Renal cortex interstitium (tissue), 11 donors: ENCODE measurements around the gene IGSF23. TPM values are rescaled to one million over a fixed set of nuclear protein-coding genes. Genes with fewer than 3 reads are reported as not detected.
"Not testable (repeated sequence)": the region's sequence is repeated elsewhere in the genome, so short reads cannot be mapped to it uniquely, and the experiment has no call there.

ENCODE experiments used
- DNase-seq, 11 donors: peaks; one replicate each; pipeline ENCODE4 v3.0.0-alpha.2; 2013; ENCODE audit warnings: low read depth in 9 of 11, low spot score in 4 of 11; ENCODE audit errors: extremely low read depth in 1 of 11
- polyA plus RNA-seq, 3 donors: library from polyadenylated mRNA; unstranded; fragments of 120-200 nt; gene quantifications; one replicate each; pipeline ENCODE4 v1.2.1, GENCODE V29; 2013; ENCODE audit not compliant: insufficient read length in 3 of 3

The IGSF23 gene
- polyA plus RNA-seq, 3 donors: 0.83 to 2.4 (median 0.92) TPM

DNA sequence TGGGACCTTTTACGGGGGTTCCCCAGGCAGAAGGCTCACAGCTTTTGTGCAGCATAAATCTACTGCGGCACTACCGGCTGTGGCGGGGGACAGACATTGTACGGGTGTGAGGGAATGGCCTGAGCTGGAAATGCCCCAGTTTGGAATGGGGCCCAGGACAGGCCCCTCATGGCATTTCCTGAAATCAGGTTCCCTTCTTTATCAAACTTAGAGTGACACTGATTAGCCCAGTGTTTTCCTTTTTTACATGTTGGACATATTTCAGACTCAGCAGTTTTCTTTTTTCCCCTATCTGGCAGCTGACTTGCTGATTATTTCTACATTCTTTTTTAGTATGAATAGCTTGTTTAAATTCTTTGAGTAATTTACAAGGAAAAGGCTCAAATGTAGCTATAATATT lies 20.7 kb downstream of the IGSF23 start:
- DNase-seq: not testable (repeated sequence)

DNA sequence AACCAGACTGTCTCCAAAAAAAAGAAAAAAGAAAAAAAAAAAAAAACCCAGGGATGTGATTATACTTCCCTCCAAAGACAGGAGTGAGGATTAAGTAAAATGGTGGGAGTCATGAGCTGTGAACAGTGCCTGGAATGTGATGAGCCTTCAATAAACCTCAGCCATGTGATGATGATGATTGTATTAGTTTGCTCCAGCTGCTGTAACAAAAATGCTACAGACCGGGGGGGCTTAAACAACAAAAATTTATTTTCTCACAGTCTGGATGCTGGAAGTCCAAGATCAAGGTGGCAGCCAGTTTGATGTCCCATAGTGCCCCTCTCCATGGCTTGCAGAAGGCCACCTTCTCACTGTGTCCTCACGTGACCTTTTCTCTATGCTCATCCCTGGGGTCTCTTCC lies 21.4 kb downstream of the IGSF23 start:
- DNase-seq: no peak

DNA sequence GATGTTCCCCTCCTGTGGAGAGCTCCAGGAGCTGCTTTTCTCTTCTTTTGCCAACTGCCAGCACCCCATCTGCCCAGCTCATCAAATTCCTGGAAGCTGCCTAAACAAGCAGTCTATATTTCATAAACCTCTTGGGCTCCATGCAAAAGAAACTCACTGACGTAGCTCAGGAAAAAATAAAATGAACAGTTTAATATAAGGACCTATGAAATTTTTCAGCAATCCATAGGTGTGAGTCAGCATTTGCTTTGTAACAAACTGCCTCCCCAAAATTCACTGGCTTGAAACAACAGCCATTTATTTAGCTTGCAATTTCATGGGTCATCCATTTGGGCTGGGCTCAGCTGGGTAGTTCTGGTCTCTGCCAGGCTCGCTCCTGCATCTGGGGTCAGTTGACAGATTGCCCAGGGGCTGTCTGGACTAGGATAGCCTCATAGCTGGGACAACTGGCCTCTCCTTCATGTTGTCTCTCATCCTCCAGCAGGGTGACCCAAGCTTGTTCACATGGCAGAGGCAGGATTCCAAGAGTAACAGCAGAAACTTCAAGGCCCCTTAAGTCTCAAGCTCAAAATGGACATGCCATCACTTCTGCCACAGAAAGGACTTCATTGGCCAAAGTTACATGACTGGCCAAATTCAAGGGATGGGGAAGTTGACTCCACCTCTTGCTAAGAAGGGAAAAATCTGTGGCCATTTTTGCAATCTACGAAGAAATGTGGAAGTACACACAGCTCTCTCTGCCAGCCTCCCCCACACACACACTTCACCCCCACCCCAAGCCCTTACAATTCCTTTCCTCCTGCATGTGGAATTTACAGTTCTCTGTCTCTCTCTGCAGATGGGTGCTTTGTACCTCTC lies 22.4 kb downstream of the IGSF23 start:
- DNase-seq: no peak

DNA sequence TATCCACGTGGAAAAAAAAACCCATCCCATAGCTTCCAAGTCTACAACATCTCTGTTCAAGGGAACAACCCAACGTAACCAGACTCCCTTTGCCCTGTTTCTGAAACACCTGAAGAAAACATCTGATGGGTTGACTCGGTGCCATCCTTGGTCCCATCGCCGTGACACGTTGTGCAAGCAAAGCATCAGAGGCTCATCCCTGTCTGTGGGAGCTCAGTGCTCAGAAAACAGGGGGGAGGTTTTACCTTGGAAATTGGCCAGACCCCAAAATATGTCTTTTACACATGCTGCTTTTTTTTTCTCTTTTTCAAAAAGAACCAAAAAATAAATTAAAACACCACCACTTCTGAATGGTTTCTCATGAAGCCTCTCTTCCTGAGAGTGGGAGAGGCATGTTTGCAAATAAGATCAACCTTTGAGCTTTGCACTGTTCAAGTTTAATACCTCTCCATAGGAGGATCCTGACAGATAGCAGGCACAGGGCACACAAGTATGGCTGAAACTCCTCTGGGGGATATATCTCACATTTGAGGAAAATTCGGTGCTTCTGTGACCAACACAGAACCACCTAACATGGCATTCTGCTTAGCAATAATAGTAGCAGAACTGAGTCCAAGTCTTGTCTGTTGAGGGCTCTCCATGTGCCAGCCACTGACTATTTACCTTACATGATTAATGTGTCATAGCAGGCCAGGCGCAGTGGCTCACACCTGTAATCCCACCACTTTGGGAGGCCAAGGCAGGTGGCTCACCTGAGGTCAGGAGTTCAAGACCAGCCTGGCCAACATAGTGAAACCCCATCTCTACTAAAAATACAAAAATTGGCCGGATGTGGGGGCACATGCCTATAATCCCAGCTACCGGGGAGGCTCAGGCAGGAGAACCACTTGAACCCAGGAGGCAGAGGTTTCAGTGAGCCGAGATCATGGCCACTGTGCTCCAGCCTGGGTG lies 23.4 kb downstream of the IGSF23 start:
- no peak for DNase-seq

DNA sequence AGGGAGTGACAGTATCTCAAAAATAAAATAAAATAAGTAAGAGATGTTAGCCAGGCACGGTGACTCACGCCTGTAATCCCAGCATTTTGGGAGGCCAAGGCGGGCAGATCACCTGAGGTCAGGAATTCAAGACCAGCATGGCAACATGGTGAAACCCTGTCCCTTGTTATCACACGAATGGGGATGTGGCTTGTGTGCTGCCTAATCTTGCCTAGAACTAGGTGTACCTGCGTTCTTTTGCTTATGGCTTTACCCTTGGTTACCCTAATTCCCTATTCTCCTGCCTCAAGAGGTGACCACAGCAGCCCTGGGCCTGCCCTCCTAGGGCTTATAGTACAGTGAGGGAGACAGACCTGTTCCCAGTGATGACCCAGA lies 24.0 kb downstream of the IGSF23 start:
- no peak for DNase-seq

DNA sequence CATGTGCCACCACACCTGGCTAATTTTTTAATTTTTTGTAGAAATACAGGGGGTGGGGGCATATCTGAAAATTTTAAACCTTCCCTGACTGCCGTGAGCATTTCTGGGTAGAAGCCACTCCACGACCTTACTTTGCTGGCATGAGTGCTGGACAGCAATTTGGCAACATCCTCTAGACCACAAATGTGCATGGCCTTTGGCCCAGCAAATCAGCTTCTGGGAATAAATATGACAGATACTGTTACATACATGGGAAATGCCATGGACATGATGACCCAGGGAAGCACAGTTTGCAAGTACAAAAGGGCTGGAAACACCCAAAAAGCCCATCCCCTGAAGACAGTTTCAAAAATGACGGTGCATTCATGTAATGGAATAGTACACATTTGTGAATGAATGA lies 27.2 kb downstream of the IGSF23 start:
- no peak for DNase-seq

DNA sequence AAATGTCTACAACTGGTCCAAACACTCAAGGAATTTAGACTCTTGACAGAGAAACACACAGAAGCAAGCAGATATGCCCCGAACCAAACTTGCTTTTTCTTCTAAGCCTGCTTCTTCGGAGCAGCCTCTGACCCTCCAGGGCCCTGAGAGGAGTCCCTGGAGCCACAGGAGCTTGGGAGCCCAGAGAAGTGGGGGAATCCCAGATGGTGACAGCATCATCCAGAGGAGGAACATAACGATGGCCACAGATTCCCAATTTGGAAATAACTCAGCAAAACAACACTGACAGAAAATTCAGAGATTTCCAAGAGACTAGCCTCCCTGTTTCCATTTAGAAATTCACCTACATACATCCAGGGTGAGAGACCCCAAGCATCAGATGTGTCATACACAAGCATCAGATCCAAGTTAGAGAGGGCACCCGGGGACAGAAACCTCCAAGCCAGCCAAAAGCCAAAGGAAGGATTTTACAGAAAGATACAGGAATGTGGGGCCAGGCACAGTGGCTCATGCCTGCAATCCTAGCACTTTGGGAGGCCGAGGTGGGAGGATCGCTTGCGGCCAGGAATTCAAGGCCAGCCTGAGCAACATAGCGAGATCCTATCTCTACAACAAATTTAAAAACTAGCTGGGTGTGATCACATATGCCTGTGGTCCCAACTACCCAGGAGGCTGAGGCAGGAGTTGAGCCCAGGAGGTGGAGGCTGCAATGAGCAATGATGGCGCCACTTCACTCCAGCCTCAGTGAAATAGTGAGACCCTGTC lies 28.3 kb downstream of the IGSF23 start:
- DNase-seq: no peak

DNA sequence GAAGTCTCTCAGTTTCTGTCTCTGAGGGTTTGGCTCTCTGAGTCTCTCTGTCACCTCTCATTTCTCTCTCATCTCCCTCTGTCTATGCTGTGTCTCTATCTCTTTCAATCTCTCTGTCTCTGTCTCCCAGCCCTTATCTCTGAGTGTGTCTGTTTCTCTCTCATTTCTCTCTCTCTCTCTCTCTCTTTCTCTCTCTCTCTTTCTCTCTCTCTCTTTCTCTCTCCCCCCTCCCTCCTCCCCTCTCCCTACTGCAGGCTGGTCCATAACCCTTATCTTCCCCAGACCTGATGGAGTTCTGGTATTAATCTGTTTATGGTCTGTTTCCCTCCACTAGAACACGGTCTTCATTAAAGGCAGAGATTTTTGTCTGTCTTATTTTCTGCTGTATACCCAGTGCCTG lies 29.0 kb downstream of the IGSF23 start:
- DNase-seq: no peak

DNA sequence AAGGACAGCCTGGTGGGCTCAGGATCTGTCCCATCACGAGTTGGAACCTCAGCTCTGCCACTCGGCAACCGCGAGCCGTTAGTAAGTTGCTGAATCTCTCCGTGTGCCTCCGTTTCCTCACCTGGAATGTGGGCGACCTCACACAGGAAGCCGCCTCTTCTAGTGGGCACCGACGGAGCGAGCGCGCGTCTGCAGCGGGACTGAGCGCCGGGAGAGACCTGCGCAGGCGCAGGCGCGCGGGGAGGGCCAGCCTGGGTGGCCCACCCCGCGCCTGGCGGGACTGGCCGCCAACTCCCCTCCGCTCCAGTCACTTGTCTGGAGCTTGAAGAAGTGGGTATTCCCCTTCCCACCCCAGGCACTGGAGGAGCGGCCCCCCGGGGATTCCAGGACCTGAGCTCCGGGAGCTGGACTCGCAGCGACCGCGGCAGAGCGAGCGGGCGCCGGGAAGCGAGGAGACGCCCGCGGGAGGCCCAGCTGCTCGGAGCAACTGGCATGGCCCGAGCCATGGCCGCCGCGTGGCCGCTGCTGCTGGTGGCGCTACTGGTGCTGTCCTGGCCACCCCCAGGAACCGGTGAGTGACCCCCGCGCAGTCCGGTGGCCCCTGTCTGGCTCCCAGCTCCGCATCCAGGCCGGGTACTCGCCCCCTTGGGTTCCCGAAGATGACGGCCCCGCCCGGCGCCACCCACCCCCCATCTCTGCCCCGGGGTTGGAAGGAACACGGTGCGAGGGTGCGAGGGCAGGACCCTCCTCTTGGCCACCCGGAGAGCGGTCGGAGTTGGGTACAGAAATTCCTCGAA lies 30.4 kb downstream of the IGSF23 start, which contains the start of gene PVR:
Gene PVR (plus strand): TSS at position 306 of the 797 bp plus-strand sequence. CDS start 187 bp downstream, at position 493.
- DNase-seq: peak in 8 of 11 donors; percentile 37 to 63 (median 56)

DNA sequence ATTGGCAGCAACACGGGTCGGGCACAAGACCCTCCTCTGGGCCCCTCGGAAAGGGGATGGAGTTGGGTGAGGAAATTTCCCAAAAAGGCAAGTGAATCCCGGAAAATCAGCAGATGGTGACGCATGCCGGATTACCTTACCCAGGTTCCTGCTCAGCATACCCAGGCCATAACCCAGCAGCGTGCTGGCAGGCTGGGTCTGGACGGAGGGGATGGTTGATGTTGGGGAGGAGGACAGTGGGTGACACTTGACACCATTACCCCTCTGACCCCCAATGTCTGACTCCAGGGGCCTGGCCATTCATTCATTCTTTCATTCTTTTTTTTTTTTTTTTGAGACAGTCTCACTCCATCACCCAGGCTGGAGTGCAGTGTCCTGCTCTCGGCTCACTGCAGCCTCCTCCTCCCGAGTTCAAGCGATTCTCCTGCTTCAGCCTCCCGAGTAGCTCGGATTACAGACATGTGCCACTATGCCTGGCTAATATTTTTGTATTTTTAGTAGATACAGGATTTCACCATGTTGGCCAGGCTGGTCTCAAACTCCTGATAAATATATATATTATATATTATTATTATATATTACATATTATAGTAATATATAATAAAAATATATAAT lies 31.1 kb downstream of the IGSF23 start:
- DNase-seq: peak in 5 of 11 donors; percentile 34 to 51 (median 38)

DNA sequence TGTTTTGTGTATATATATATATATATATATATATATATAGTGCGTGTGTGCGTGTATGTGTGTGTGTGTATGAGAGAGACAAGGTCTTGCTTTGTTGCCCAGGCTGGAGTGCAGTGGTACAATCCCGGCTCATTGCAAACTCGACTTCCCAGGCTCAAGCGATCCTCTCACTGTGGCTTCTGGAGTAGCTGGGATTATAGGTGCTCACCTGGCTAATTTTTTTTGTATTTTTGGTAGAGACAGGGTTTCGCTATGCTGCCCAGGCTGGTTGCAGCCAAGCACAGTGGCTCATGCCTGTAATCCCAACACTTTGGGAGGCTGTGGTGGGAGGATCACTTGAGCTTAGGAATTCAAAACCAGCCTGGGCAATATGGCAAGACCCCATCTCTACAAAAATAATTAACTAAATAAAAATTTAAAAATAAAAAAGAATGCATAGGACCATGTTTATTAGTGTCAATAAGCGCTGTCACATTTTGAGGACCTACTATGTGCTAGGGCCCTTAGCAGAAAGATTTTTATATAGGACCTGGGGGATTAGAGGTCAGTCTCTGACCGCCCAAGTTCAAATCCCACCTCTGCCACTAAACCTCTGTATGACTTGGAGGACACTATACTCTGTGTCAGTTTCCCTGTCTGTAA lies 32.2 kb downstream of the IGSF23 start:
- no peak for DNase-seq

DNA sequence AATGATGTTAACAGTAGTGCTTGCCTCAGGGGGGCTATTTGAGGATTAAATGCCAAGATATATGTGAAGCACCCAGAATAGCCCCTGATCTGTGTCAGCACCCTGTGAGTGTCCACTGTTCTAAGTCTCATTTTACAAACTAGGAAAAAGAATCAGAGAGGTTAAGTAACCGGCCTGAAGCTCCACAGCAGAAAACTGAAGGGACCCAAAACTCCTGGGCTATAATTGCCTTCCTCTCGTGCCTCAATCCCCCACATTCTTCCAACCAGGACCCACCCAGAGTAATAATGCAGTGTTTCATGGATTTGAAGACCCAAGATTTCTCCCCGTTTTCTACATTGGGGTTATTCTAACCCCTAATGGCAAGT lies 32.7 kb downstream of the IGSF23 start:
- no peak for DNase-seq

DNA sequence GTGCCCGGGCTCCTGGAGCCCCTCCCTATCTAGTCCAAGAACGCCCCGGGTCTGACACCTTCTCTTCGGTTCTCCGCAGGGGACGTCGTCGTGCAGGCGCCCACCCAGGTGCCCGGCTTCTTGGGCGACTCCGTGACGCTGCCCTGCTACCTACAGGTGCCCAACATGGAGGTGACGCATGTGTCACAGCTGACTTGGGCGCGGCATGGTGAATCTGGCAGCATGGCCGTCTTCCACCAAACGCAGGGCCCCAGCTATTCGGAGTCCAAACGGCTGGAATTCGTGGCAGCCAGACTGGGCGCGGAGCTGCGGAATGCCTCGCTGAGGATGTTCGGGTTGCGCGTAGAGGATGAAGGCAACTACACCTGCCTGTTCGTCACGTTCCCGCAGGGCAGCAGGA lies 33.8 kb downstream of the IGSF23 start:
- DNase-seq: no peak

DNA sequence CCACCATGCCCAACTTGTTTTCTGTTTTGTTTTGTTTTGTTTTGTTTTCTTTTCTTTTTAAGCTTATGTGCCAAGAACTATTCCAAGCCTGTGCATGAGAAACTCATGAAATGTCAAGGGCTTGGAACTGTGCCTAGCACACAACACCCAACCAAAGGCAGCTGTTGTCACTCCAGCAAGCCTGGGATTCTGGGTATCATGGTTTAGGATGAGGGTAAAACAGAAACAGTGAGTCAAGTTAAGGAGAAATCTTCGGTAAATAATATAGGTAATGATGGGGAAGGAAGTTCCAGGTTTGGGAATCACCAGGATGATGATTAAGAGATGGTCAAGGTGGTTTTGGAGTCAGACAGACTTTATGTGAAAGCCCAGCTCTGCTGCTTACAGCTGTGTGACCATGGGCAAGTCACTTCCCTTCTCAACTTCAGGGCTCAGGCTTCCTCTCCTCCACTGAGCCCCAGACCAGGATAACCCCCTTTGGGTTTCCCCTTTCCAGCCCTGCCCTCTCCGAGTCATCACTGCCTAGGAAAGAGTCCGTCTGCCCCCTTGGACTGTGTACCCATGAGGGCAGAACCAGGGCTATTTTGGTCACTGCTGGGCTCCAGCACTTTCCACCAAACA lies 35.4 kb downstream of the IGSF23 start:
- peak in 5 of 11 donors; percentile 27 to 57 (median 45) for DNase-seq

DNA sequence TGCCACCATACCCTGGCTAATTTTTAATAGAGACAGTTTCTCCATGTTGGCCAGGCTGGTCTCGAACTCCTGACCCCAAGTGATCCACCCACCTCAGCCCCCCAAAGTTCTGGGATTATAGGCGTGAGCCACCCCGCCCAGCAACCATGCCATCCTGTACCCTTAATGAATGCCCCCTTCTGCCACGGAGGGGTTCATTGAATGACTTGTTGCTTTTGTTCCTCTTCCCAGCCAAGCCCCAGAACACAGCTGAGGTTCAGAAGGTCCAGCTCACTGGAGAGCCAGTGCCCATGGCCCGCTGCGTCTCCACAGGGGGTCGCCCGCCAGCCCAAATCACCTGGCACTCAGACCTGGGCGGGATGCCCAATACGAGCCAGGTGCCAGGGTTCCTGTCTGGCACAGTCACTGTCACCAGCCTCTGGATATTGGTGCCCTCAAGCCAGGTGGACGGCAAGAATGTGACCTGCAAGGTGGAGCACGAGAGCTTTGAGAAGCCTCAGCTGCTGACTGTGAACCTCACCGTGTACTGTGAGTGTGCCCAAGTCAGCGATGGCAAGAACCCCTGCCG lies 36.3 kb downstream of the IGSF23 start:
- no peak for DNase-seq

DNA sequence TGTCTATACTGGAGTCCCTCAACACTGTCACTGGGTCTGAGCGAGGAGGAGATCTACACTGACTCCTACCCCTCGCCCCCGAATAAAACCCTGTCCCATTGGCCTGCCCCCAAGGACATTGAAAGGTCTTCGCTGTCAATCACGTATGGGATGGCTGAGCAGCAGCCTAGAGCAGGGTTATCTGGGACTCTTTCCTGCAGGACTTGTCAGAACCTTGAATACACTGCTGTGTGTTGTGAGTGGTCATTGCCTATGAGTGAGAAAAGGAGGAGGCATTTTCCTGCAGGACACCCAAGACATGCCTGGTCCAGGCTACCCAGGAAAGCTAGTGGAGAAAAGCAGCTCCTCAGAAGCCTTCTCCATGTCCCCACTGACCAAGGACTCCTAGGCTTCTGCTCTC lies 40.0 kb downstream of the IGSF23 start:
- DNase-seq: no peak
